Stimulated activated CD4-positive, alpha-beta T cell treated with anti-CD3 and anti-CD28 coated beads, Interleukin-1b, Interleukin-23, amount 100 ng/mL, for 4 hours (primary cell): ENCODE results near the gene CADM1.

ENCODE experiments used
- DNase-seq, 2 donors: peaks; one replicate each; pipeline ENCODE4 v3.0.0-alpha.2; 2020; ENCODE audit warnings: low read depth in 2 of 2

The CADM1 gene

GRCh38 chr11:115181538-115181937, 322.7 kb downstream of the CADM1 start:
- no peak for DNase-seq

- DNase-seq = no peak
Measured at GRCh38 chr11:115180272-115180671, 323.9 kb downstream of the CADM1 start.

GRCh38 chr11:115179636-115180035, 324.6 kb downstream of the CADM1 start:
- no peak for DNase-seq

- DNase-seq = no peak
Measured at GRCh38 chr11:115178705-115179104, 325.5 kb downstream of the CADM1 start.

- DNase-seq = no peak
Measured at GRCh38 chr11:115173136-115173535, 331.1 kb downstream of the CADM1 start.

GRCh38 chr11:115170133-115170815, 333.9 kb downstream of the CADM1 start:
- DNase-seq = no peak

- DNase-seq = no peak
Measured at GRCh38 chr11:115169251-115169650, 335.0 kb downstream of the CADM1 start.

- DNase-seq = no peak
Measured at GRCh38 chr11:115168686-115169085, 335.5 kb downstream of the CADM1 start.

- no peak for DNase-seq
Measured at GRCh38 chr11:115168229-115168671, 336.0 kb downstream of the CADM1 start.

GRCh38 chr11:115167456-115167855, 336.8 kb downstream of the CADM1 start:
- no peak for DNase-seq

GRCh38 chr11:115166820-115167219, 337.4 kb downstream of the CADM1 start:
- DNase-seq = no peak

GRCh38 chr11:115164774-115165173, 339.4 kb downstream of the CADM1 start:
- DNase-seq = no peak

- DNase-seq = no peak
Measured at GRCh38 chr11:115162919-115163318, 341.3 kb downstream of the CADM1 start.

GRCh38 chr11:115161876-115162275, 342.3 kb downstream of the CADM1 start:
- DNase-seq = no peak

GRCh38 chr11:115159207-115159606, 345.0 kb downstream of the CADM1 start:
- no peak for DNase-seq

- no peak for DNase-seq
Measured at GRCh38 chr11:115158053-115158452, 346.2 kb downstream of the CADM1 start.

- DNase-seq = no peak
Measured at GRCh38 chr11:115157247-115157646, 347.0 kb downstream of the CADM1 start.

GRCh38 chr11:115155978-115156377, 348.2 kb downstream of the CADM1 start:
- no peak for DNase-seq

- DNase-seq = no peak
Measured at GRCh38 chr11:115155320-115155719, 348.9 kb downstream of the CADM1 start.

GRCh38 chr11:115154355-115154736, 349.9 kb downstream of the CADM1 start:
- DNase-seq = no peak

- DNase-seq = no peak
Measured at GRCh38 chr11:115153731-115154354, 350.4 kb downstream of the CADM1 start.

- DNase-seq = no peak
Measured at GRCh38 chr11:115153135-115153534, 351.1 kb downstream of the CADM1 start.

- no peak for DNase-seq
Measured at GRCh38 chr11:115151010-115151409, 353.2 kb downstream of the CADM1 start.

- no peak for DNase-seq
Measured at GRCh38 chr11:115148691-115149090, 355.5 kb downstream of the CADM1 start.
